HCT116 (cell line): ENCODE data around the gene LHFPL6. TPM values are rescaled to one million over a fixed set of nuclear protein-coding genes. Genes with fewer than 3 reads are reported as not detected.

Experiments used
- ATAC-seq: fragments of 200-7000 bp; cut with Tn5 transposase; 2 replicates; pipeline ENCODE4 v1.9.1; 2020; ENCODE audit warnings: mild to moderate bottlenecking, moderate library complexity
- BruUV-seq: library from RNA; stranded (reverse); fragments of 400-500 nt; replicated peaks from 2 replicates; lab custom pipeline; 2021; lab: Mats Ljungman, UMichigan
- CTCF ChIA-PET: fragments of 300-600 bp; sonication (Branson Sonifier 250); formaldehyde crosslinking; loops from one replicate; lab custom pipeline; 2021; ENCODE audit warnings: antibody characterized with exemption; lab: Charles Lee
- POLR2A ChIA-PET: fragments of 300-600, 350-600 bp; sonication (Branson Sonifier 250); formaldehyde crosslinking; loops from one replicate; lab custom pipeline; 2021; ENCODE audit warnings: antibody characterized with exemption; lab: Charles Lee
- RAD21 ChIA-PET, 2 experiments: fragments of 300-600 bp; sonication (Branson Sonifier 250); formaldehyde crosslinking; loops; one replicate each; lab custom pipeline; 2023; ENCODE audit warnings: low total read pairs in 2 of 2; ENCODE audit not compliant: uncharacterized antibody in 2 of 2, unreplicated experiment in 2 of 2, low non-redundant PET in 1 of 2; lab: Charles Lee
- DNase-seq: peaks from one replicate; pipeline ENCODE4 v3.0.0-alpha.2; 2010; ENCODE audit warnings: low read depth, low spot score
- H2AFZ ChIP-seq: fragments of 200-600 bp; shearing (Covaris generic), sonication (generic); 2 replicates; pipeline ENCODE4 v1.6.1; 2017; ENCODE audit warnings: low read depth, mixed run types, mixed read lengths, antibody characterized with exemption, low read length; ENCODE audit not compliant: poor library complexity, severe bottlenecking
- H3K27ac ChIP-seq: 2 replicates; pipeline ENCODE4 v1.5.1; 2012; ENCODE audit warnings: low read depth, low read length
- H3K27me3 ChIP-seq: fragments of 200-600 bp; sonication (generic); 2 replicates; pipeline ENCODE4 v1.6.1; 2016; ENCODE audit warnings: mixed run types, low read length, mixed read lengths; ENCODE audit not compliant: insufficient read depth
- H3K36me3 ChIP-seq, 2 experiments: fragments of 200-500 bp in 1 of 2; fragments of 200-600 bp in 1 of 2; sonication (Bioruptor generic) in 1 of 2; sonication (generic) in 1 of 2; 2 replicates each; pipeline versions ENCODE4 v1.5.1 to v1.6.1; 2014 to 2016; ENCODE audit warnings: low read length in 2 of 2, inconsistent platforms in 1 of 2, mixed read lengths in 1 of 2, mixed run types in 1 of 2; ENCODE audit not compliant: insufficient read depth in 2 of 2, control insufficient read depth in 1 of 2
- H3K4me1 ChIP-seq, 2 experiments: fragments of 200-600 bp in 1 of 2; sonication (generic) in 1 of 2; 2 replicates each; pipeline versions ENCODE4 v1.5.1 to v1.6.1; 2012 to 2017; ENCODE audit warnings: low read length in 2 of 2, inconsistent platforms in 1 of 2, mild to moderate bottlenecking in 1 of 2, mixed read lengths in 1 of 2, mixed run types in 1 of 2, moderate library complexity in 1 of 2; ENCODE audit not compliant: insufficient read depth in 2 of 2, control insufficient read depth in 1 of 2
- H3K4me2 ChIP-seq: fragments of 200-600 bp; sonication (generic); 2 replicates; pipeline ENCODE4 v1.6.1; 2017; ENCODE audit warnings: mixed run types, low read length, mixed read lengths
- H3K4me3 ChIP-seq, 2 experiments: fragments of 200-600 bp in 1 of 2; sonication (generic) in 1 of 2; replicated peaks in 1 of 2; 2 replicates each; pipeline ENCODE4 v1.5.1; 2011 to 2016; ENCODE audit warnings: low read length in 2 of 2, control low read depth in 1 of 2, low read depth in 1 of 2, mild to moderate bottlenecking in 1 of 2, mixed read lengths in 1 of 2, mixed run types in 1 of 2
- H3K79me2 ChIP-seq: fragments of 200-600 bp; sonication (generic); 2 replicates; pipeline ENCODE4 v1.6.1; 2017; ENCODE audit warnings: mild to moderate bottlenecking, mixed run types, low read length, moderate library complexity, mixed read lengths; ENCODE audit not compliant: insufficient read depth
- H3K9ac ChIP-seq: fragments of 200-600 bp; sonication (generic); 2 replicates; pipeline ENCODE4 v1.6.1; 2016; ENCODE audit warnings: low read length, mixed read lengths
- H3K9me2 ChIP-seq: fragments of 200-600 bp; sonication (generic), shearing (Covaris generic); 2 replicates; pipeline ENCODE4 v1.6.1; 2017; ENCODE audit warnings: mixed run types, mild to moderate bottlenecking, moderate library complexity; ENCODE audit not compliant: insufficient read depth
- H3K9me3 ChIP-seq, 2 experiments: fragments of 200-500 bp in 1 of 2; fragments of 200-600 bp in 1 of 2; sonication (Bioruptor generic) in 1 of 2; sonication (generic) in 1 of 2; 2 replicates each; pipeline ENCODE4 v1.6.1; 2014 to 2017; ENCODE audit warnings: low read length in 2 of 2, mixed read lengths in 2 of 2, inconsistent platforms in 1 of 2, low read depth in 1 of 2, mild to moderate bottlenecking in 1 of 2, mixed run types in 1 of 2, moderate library complexity in 1 of 2; ENCODE audit not compliant: control insufficient read depth in 1 of 2, insufficient read depth in 1 of 2
- H4K20me1 ChIP-seq: fragments of 200-600 bp; sonication (generic), shearing (Covaris generic); 2 replicates; pipeline ENCODE4 v1.6.1; 2017; ENCODE audit warnings: mixed run types, mild to moderate bottlenecking, moderate library complexity; ENCODE audit not compliant: insufficient read depth
- CBX3 ChIP-seq: IDR thresholded peaks from 2 replicates; pipeline ENCODE4 v1.6.1; 2012; ENCODE audit warnings: low read depth
- EZH2phosphoT487 ChIP-seq: fragments of 200-600 bp; IDR thresholded peaks from 2 replicates; pipeline ENCODE4 v1.6.1; 2018; ENCODE audit warnings: antibody characterized with exemption, borderline replicate concordance
- REST ChIP-seq: IDR thresholded peaks from 2 replicates; pipeline ENCODE4 v1.6.1; 2012; ENCODE audit warnings: low read depth
- SIN3A ChIP-seq: IDR thresholded peaks from 2 replicates; pipeline ENCODE4 v1.6.1; 2012; ENCODE audit warnings: low read depth
- SRF ChIP-seq: IDR thresholded peaks from 2 replicates; pipeline ENCODE4 v1.6.1; 2012; ENCODE audit warnings: low read depth
- intact Hi-C: fragments of 100-400 bp; cut with micrococcal nuclease; formaldehyde crosslinking; loops from 2 replicates; pipeline ENCODE4 v1.10.0; 2022
- total RNA-seq: library from RNA; stranded (reverse); gene quantifications from one replicate; pipeline ENCODE4 v1.2.1, GENCODE V29; 2021; ENCODE audit not compliant: unreplicated experiment
- TF ChIP-seq, protein P1 (sequence below): IDR thresholded peaks from 2 replicates; pipeline ENCODE4 v1.6.1; 2012
- TF ChIP-seq, protein P2 (sequence below), 3 experiments: fragments of 200-600 bp in 1 of 3; sonication (generic) in 1 of 3; IDR thresholded peaks in 2 of 3; conservative IDR thresholded peaks in 1 of 3; 2 replicates each; pipeline ENCODE4 v1.5.1; 2012 to 2017; ENCODE audit warnings: low read depth in 2 of 3, low read length in 2 of 3, antibody characterized with exemption in 1 of 3, borderline replicate concordance in 1 of 3, control low read depth in 1 of 3, mild to moderate bottlenecking in 1 of 3, mixed read lengths in 1 of 3, mixed run types in 1 of 3, moderate library complexity in 1 of 3; ENCODE audit not compliant: insufficient read depth in 1 of 3

The LHFPL6 gene
- total RNA-seq, 1 experiment from 2014 or later: 0.22 TPM

DNA sequence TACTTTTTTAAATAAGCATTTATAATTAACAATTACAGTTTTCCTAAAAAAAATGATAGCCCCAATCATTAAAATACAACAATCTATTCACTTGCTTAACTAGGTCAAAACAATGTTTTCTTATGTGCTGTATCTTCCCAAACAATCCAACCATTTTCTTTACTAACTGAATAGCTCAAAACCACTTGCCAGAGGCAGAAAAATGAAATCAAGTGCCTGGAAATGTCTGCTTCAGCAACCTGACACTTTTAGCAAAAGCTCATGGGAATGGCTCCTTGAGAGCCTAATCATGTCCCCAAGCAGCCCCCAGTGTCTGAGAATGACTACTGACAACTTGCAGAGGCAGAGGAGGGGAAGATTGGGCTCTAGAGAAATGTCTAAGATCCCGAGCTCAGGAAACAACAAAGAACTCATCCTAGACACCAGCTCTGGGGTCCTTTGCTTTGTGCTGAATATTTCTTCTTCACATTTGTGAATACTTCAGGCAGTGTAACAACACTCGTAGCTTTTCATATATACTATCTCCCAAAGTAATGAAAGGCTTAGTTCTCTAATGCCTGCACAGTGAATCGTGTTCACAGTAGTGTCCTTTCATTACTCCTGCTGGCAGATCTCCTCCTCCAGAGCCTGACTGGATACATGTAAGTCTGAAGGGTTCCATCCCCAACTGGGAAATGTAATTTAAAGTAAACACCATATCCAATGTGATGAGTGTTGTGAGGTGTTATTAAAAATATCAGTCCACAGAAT is 280.0 kb downstream of the LHFPL6 start:
- ChIA-PET CTCF (no interaction called here), POLR2A (no interaction called here), RAD21 (no interaction called here)
- no peak overlapping the region for H3K27ac ChIP-seq
- H3K4me3 ChIP-seq: no peak overlapping the region
- no TSS peak for BruUV-seq
- intact Hi-C loops: no loop called here
- no peaks in the 10 kb centered on the region for H4K20me1 ChIP-seq
- ATAC-seq (no peak), DNase-seq (no peak)
- H3K9me3 ChIP-seq: no peaks in the 10 kb centered on the region
- H2AFZ ChIP-seq: no peak overlapping the region
- H3K79me2 ChIP-seq: no peaks in the 10 kb centered on the region
- no peaks in the 10 kb centered on the region for H3K36me3 ChIP-seq
- no peak for TF ChIP-seq REST
- no peaks in the 10 kb centered on the region for H3K4me1 ChIP-seq
- no peak overlapping the region for H3K9ac ChIP-seq
- H3K27me3 ChIP-seq: peaks cover 24% of the 10 kb centered on the region
- no peak overlapping the region for H3K4me2 ChIP-seq
- H3K9me2 ChIP-seq: no peaks in the 10 kb centered on the region

DNA sequence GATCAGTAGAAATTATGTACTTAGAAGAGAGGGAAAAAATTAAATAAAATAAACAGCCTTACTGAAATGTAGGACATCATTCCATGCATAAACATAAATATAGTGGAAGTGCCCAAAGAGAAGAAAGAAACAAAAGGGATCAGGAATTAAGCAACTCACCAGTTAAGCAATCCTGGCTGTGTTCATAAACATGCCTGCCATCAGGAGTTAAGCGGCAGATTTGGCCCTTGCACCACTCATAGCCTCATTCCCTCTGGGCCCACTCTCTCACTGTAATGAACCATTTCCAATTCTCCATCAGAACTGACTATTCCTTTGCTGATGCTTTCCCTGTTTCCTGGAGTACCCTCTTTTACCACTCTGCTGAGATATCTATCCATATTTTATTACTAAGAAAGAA is 281.4 kb downstream of the LHFPL6 start:
- H3K9me2 ChIP-seq: no peaks in the 10 kb centered on the region
- no peak overlapping the region for H2AFZ ChIP-seq
- ChIA-PET POLR2A (no interaction called here), RAD21 (no interaction called here), CTCF (no interaction called here)
- no peak overlapping the region for H3K4me3 ChIP-seq
- DNase-seq (no peak), ATAC-seq (no peak)
- peaks cover 36% of the 10 kb centered on the region for H3K27me3 ChIP-seq
- H4K20me1 ChIP-seq: no peaks in the 10 kb centered on the region
- intact Hi-C loops: no loop called here
- H3K4me1 ChIP-seq: no peaks in the 10 kb centered on the region
- H3K4me2 ChIP-seq: no peak overlapping the region
- no peaks in the 10 kb centered on the region for H3K9me3 ChIP-seq
- H3K9ac ChIP-seq: no peak overlapping the region
- no peak overlapping the region for H3K27ac ChIP-seq
- no peaks in the 10 kb centered on the region for H3K36me3 ChIP-seq
- BruUV-seq: no TSS peak
- H3K79me2 ChIP-seq: no peaks in the 10 kb centered on the region
- TF ChIP-seq SRF (no peak), EZH2phosphoT487 (no peak), REST (no peak), SIN3A (no peak), CBX3 (no peak)
- TF ChIP-seq, protein P1, sequence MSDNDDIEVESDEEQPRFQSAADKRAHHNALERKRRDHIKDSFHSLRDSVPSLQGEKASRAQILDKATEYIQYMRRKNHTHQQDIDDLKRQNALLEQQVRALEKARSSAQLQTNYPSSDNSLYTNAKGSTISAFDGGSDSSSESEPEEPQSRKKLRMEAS: no peak
- TF ChIP-seq, protein P2, sequence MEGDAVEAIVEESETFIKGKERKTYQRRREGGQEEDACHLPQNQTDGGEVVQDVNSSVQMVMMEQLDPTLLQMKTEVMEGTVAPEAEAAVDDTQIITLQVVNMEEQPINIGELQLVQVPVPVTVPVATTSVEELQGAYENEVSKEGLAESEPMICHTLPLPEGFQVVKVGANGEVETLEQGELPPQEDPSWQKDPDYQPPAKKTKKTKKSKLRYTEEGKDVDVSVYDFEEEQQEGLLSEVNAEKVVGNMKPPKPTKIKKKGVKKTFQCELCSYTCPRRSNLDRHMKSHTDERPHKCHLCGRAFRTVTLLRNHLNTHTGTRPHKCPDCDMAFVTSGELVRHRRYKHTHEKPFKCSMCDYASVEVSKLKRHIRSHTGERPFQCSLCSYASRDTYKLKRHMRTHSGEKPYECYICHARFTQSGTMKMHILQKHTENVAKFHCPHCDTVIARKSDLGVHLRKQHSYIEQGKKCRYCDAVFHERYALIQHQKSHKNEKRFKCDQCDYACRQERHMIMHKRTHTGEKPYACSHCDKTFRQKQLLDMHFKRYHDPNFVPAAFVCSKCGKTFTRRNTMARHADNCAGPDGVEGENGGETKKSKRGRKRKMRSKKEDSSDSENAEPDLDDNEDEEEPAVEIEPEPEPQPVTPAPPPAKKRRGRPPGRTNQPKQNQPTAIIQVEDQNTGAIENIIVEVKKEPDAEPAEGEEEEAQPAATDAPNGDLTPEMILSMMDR (IDR thresholded peaks at IDR 0.05 in 2 of 3, conservative IDR thresholded peaks at IDR 0.05 in 1 of 3; ENCODE audit: borderline replicate concordance in 1 of 3, insufficient read depth in 1 of 3, low read depth in 2 of 3, low read length in 2 of 3): no peak
